Prostate gland (tissue), 2 donors: ENCODE results near the gene OMA1. TPM values are rescaled to one million over a fixed set of nuclear protein-coding genes. Genes with fewer than 3 reads are reported as not detected.

ENCODE experiments used
- DNase-seq: peaks from one replicate; pipeline ENCODE4 v3.0.0-alpha.2; 2019; ENCODE audit warnings: low spot score
- H3K27ac ChIP-seq, 2 donors: fragments of 200-600 bp; sonication (generic); 2 replicates each; pipeline ENCODE4 v1.5.1; 2017 to 2019
- H3K27me3 ChIP-seq: fragments of 200-600 bp; sonication (generic); replicated peaks from 2 replicates; pipeline ENCODE4 v1.5.1; 2019; ENCODE audit not compliant: insufficient read depth
- H3K36me3 ChIP-seq, 2 donors: fragments of 200-600 bp; sonication (generic); 1 replicate in 1 of 2; 2 replicates in 1 of 2; pipeline versions ENCODE4 v1.5.1 to v1.8.1; 2017 to 2019
- H3K4me1 ChIP-seq: fragments of 200-600 bp; sonication (generic); replicated peaks from 2 replicates; pipeline ENCODE4 v1.5.1; 2019
- H3K4me3 ChIP-seq, 2 donors: fragments of 200-600 bp; sonication (generic); 2 replicates each; pipeline ENCODE4 v1.5.1; 2017 to 2019
- H3K9me3 ChIP-seq: fragments of 200-600 bp; sonication (generic); 2 replicates; pipeline ENCODE4 v1.5.1; 2017
- CTCF ChIP-seq, 4 experiments: fragments of 200-600 bp in 2 of 4; fragments of 450-650 bp in 2 of 4; sonication (generic) in 2 of 4; IDR thresholded peaks; 1 replicate in 3 of 4; 2 replicates in 1 of 4; pipeline ENCODE4 v1.5.1; 2016 to 2019; ENCODE audit warnings: antibody characterized with exemption in 4 of 4, mild to moderate bottlenecking in 2 of 4, moderate library complexity in 2 of 4
- POLR2A ChIP-seq: fragments of 450-650 bp; IDR thresholded peaks from one replicate; pipeline ENCODE4 v1.6.1; 2016; ENCODE audit warnings: antibody characterized with exemption, mild to moderate bottlenecking
- POLR2AphosphoS5 ChIP-seq: sonication (generic); formaldehyde crosslinking; IDR thresholded peaks from one replicate; pipeline ENCODE4 v1.6.1; 2017; ENCODE audit warnings: antibody characterized with exemption
- WGBS: methylation state at CpG from one replicate; pipeline ENCODE4 v1.1.5; 2018; 5-methylcytosine and 5-hydroxymethylcytosine counted together
- intact Hi-C: fragments of 100-400 bp; cut with DNase I; formaldehyde crosslinking; loops from one replicate; pipeline ENCODE4 v1.14.2; 2022
- total RNA-seq, 2 donors: library from RNA; depleted of rRNA; stranded (reverse); fragments of >200 nt; gene quantifications; one replicate each; pipeline ENCODE4 v1.1.0, GENCODE V29; 2016

OMA1 gene
- total RNA-seq, 2 donors from 2014 or later, result 26.4 to 46.6 TPM

GRCh38 chr1:58436615-58437297 lies 109.8 kb downstream of the OMA1 start:
- Histone ChIP-seq H3K4me3 (no peak overlapping the region), H3K4me1 (no peaks in the 10 kb centered on the region), H3K9me3 (no peaks in the 10 kb centered on the region), H3K27ac (no peak overlapping the region), H3K27me3 (no peaks in the 10 kb centered on the region), H3K36me3 (no peaks in the 10 kb centered on the region)
- intact Hi-C loops, result no loop called here
- TF ChIP-seq POLR2A (no peak), CTCF (IDR thresholded peaks at IDR 0.05) (no peak), POLR2AphosphoS5 (no peak)
- no peak for DNase-seq
- 81% methylated on average over 5 of the region's 5 CpGs for WGBS

DNA sequence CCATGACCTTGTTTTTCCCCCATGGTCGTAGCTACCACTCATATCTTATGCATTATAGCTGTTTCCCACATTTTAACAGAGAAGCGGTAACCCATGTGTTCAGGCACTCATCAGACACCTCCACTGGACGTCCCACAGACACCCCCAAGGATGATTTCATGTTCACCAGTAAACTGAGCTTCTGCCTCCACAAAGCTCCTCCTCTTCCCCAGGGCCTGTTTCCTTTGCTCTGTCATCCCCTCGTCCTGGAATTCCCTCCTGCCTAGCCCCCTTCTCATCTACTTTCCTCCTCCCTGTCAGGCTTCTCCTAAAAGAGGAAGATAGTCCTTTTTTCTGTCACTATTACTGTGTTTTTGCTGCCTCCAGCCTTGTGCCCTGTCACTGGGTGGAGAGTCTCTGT lies 111.2 kb downstream of the OMA1 start:
- no peak overlapping the region for H3K4me3 ChIP-seq
- H3K4me1 ChIP-seq, result no peaks in the 10 kb centered on the region
- no peaks in the 10 kb centered on the region for H3K36me3 ChIP-seq
- no peak for TF ChIP-seq POLR2A
- no peak for TF ChIP-seq POLR2AphosphoS5
- no peak for TF ChIP-seq CTCF (IDR thresholded peaks at IDR 0.05)
- WGBS, result 77% methylated on average over 4 of the region's 4 CpGs
- DNase-seq, result no peak
- no peaks in the 10 kb centered on the region for H3K9me3 ChIP-seq
- H3K27ac ChIP-seq, result no peak overlapping the region
- H3K27me3 ChIP-seq, result no peaks in the 10 kb centered on the region
- intact Hi-C loops, result no loop called here

DNA sequence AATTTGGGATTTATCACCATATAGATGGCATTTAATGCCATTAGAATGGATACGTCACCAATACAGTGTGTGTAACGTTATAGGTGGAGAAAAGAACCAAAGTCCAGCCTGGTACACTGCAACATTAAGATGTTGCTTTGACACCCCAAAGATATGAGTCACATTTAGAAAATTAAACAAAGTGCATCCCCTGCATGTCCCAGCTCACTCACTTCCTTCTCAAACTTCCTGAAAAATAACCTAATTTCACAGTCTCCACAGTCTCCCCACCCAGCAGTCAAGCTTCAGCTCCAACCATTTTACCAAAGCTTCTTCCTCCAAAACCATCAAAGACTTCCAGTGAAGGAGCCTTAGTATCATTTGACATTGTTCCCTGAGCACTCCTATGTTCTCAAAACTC lies 111.9 kb downstream of the OMA1 start:
- no peak overlapping the region for H3K27ac ChIP-seq
- 92% methylated on average over 2 of the region's 2 CpGs for WGBS
- intact Hi-C loops, result no loop called here
- no peaks in the 10 kb centered on the region for H3K27me3 ChIP-seq
- H3K36me3 ChIP-seq, result no peaks in the 10 kb centered on the region
- H3K4me1 ChIP-seq, result no peaks in the 10 kb centered on the region
- H3K4me3 ChIP-seq, result no peak overlapping the region
- no peak for DNase-seq
- TF ChIP-seq POLR2AphosphoS5, result no peak
- no peak for TF ChIP-seq POLR2A
- no peak for TF ChIP-seq CTCF (IDR thresholded peaks at IDR 0.05)
- no peaks in the 10 kb centered on the region for H3K9me3 ChIP-seq

GRCh38 chr1:58434181-58434580 lies 112.3 kb downstream of the OMA1 start:
- no peak for DNase-seq
- intact Hi-C loops, result no loop called here
- 80% methylated on average over 2 of the region's 2 CpGs for WGBS
- Histone ChIP-seq H3K27me3 (no peaks in the 10 kb centered on the region), H3K36me3 (no peaks in the 10 kb centered on the region), H3K27ac (no peak overlapping the region), H3K4me1 (no peaks in the 10 kb centered on the region), H3K4me3 (no peak overlapping the region), H3K9me3 (no peaks in the 10 kb centered on the region)
- TF ChIP-seq POLR2A (no peak), POLR2AphosphoS5 (no peak), CTCF (IDR thresholded peaks at IDR 0.05) (no peak)

GRCh38 chr1:58432851-58433668 lies 113.5 kb downstream of the OMA1 start:
- TF ChIP-seq POLR2AphosphoS5 (no peak), POLR2A (no peak), CTCF (IDR thresholded peaks at IDR 0.05) (no peak)
- Histone ChIP-seq H3K36me3 (no peaks in the 10 kb centered on the region), H3K4me3 (no peak overlapping the region), H3K27me3 (no peaks in the 10 kb centered on the region), H3K4me1 (no peaks in the 10 kb centered on the region), H3K9me3 (no peaks in the 10 kb centered on the region), H3K27ac (no peak overlapping the region)
- intact Hi-C loops, result no loop called here
- DNase-seq, result no peak
- 29% methylated on average over 10 of the region's 10 CpGs for WGBS
